Measurements from ENCODE around the gene NPPA. TPM values are rescaled to one million over a fixed set of nuclear protein-coding genes. Genes with fewer than 3 reads are reported as not detected.

NPPA gene
- total and polyA plus RNA-seq, 10 of the 15 experiments (the other 5 are each of a cell fraction or from before 2014, with no cell fraction given), result 0.31 to 0.39 TPM; not detected in 8

DNA sequence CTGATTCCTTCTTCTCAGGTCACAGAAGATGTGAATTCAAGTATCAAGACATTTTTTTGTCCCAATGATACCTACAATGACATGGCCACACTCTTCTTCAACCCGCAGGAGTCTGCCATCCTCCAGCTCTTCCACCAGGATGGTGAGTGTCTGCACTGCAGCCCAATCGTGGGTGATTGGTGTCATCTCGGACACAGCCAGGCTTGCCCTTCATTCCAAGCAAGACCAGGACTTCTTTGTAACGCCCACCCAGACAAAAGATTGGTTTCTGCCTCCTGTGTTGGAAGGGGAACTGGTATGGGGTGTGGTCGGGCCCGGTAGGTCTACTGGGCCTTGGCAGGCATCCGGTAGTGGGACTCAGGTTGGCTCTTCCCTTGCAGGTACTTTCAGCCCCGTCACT lies 14.1 kb downstream of the NPPA start:
- peaks cover 34 to 42% of the 10 kb centered on the region in 2 experiments for H3K36me3 ChIP-seq (ENCODE audit: control insufficient read depth in 2 of 2, insufficient read depth in 2 of 2, low read length in 1 of 2)
- DNase-seq (ENCODE audit: low read depth, low spot score) (no peak), ATAC-seq (no peak), FAIRE-seq (no peak)
- BruUV-seq (replicated peaks), result no TSS peak
- H3K9me3 ChIP-seq (replicated peaks; ENCODE audit: control insufficient read depth, insufficient read depth, low read length), result no peaks in the 10 kb centered on the region
- no peak overlapping the region for H3K27ac ChIP-seq (ENCODE audit: control insufficient read depth, insufficient read depth)
- ChIA-PET SMC1A (ENCODE audit: uncharacterized antibody, unreplicated experiment) (no interaction called here), POLR2A (no interaction called here), CTCF (interaction anchor here (0.5 kb wide), 1 partner anchor 134 kb away, joined by 3 read pairs; no protein-coding TSS in a partner anchor), RAD21 (ENCODE audit: unreplicated experiment) (no interaction called here)
- no peak overlapping the region for H3K4me3 ChIP-seq
- no peak overlapping the region for H3K9ac ChIP-seq (ENCODE audit: control insufficient read depth, insufficient read depth, low read length)
- TF ChIP-seq EED (IDR thresholded peaks at IDR 0.05; ENCODE audit: low read depth) (no peak), SUZ12 (IDR thresholded peaks at IDR 0.05; ENCODE audit: unreplicated experiment) (no peak), HDAC6 (IDR thresholded peaks at IDR 0.05; ENCODE audit: unreplicated experiment) (no peak), CBX3 (IDR thresholded peaks at IDR 0.05; ENCODE audit: borderline replicate concordance, low read depth) (no peak), ZNF207 (IDR thresholded peaks at IDR 0.05; ENCODE audit: borderline replicate concordance) (no peak), NR2C1 (IDR thresholded peaks at IDR 0.05) (no peak), ETV6 (conservative IDR thresholded peaks at IDR 0.05 in 1 of 2, IDR thresholded peaks at IDR 0.05 in 1 of 2; ENCODE audit: borderline replicate concordance in 1 of 2, low read depth in 1 of 2) (no peak), TCF3 (IDR thresholded peaks at IDR 0.05; ENCODE audit: borderline replicate concordance, insufficient read depth, low read depth, low read length) (no peak), PAX8 (IDR thresholded peaks at IDR 0.05) (no peak), KDM1A (IDR thresholded peaks at IDR 0.05; ENCODE audit: borderline replicate concordance) (no peak), HDAC2 (IDR thresholded peaks at IDR 0.05) (no peak), POLR2A (IDR thresholded peaks at IDR 0.05; ENCODE audit: low read depth, low read length) (no peak)
- TF ChIP-seq, protein P1, sequence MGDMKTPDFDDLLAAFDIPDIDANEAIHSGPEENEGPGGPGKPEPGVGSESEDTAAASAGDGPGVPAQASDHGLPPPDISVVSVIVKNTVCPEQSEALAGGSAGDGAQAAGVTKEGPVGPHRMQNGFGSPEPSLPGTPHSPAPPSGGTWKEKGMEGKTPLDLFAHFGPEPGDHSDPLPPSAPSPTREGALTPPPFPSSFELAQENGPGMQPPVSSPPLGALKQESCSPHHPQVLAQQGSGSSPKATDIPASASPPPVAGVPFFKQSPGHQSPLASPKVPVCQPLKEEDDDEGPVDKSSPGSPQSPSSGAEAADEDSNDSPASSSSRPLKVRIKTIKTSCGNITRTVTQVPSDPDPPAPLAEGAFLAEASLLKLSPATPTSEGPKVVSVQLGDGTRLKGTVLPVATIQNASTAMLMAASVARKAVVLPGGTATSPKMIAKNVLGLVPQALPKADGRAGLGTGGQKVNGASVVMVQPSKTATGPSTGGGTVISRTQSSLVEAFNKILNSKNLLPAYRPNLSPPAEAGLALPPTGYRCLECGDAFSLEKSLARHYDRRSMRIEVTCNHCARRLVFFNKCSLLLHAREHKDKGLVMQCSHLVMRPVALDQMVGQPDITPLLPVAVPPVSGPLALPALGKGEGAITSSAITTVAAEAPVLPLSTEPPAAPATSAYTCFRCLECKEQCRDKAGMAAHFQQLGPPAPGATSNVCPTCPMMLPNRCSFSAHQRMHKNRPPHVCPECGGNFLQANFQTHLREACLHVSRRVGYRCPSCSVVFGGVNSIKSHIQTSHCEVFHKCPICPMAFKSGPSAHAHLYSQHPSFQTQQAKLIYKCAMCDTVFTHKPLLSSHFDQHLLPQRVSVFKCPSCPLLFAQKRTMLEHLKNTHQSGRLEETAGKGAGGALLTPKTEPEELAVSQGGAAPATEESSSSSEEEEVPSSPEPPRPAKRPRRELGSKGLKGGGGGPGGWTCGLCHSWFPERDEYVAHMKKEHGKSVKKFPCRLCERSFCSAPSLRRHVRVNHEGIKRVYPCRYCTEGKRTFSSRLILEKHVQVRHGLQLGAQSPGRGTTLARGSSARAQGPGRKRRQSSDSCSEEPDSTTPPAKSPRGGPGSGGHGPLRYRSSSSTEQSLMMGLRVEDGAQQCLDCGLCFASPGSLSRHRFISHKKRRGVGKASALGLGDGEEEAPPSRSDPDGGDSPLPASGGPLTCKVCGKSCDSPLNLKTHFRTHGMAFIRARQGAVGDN (IDR thresholded peaks at IDR 0.05), result no peak
- TF ChIP-seq, protein P2, sequence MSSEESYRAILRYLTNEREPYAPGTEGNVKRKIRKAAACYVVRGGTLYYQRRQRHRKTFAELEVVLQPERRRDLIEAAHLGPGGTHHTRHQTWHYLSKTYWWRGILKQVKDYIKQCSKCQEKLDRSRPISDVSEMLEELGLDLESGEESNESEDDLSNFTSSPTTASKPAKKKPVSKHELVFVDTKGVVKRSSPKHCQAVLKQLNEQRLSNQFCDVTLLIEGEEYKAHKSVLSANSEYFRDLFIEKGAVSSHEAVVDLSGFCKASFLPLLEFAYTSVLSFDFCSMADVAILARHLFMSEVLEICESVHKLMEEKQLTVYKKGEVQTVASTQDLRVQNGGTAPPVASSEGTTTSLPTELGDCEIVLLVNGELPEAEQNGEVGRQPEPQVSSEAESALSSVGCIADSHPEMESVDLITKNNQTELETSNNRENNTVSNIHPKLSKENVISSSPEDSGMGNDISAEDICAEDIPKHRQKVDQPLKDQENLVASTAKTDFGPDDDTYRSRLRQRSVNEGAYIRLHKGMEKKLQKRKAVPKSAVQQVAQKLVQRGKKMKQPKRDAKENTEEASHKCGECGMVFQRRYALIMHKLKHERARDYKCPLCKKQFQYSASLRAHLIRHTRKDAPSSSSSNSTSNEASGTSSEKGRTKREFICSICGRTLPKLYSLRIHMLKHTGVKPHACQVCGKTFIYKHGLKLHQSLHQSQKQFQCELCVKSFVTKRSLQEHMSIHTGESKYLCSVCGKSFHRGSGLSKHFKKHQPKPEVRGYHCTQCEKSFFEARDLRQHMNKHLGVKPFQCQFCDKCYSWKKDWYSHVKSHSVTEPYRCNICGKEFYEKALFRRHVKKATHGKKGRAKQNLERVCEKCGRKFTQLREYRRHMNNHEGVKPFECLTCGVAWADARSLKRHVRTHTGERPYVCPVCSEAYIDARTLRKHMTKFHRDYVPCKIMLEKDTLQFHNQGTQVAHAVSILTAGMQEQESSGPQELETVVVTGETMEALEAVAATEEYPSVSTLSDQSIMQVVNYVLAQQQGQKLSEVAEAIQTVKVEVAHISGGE (CRISPR knock-in tag; IDR thresholded peaks at IDR 0.05), result no peak
- H3K4me1 ChIP-seq (ENCODE audit: control insufficient read depth, insufficient read depth, low read length), result no peaks in the 10 kb centered on the region
- no peak overlapping the region for H3K4me2 ChIP-seq (ENCODE audit: control insufficient read depth, insufficient read depth)
- in situ Hi-C loops (cut with MboI), result no loop called here
- no peak overlapping the region for H2AFZ ChIP-seq (ENCODE audit: control insufficient read depth, low read depth, low read length)
- no peaks in the 10 kb centered on the region for H4K20me1 ChIP-seq (ENCODE audit: control insufficient read depth, insufficient read depth)
- WGBS (ENCODE audit: insufficient coverage, insufficient replicate concordance, low lambda C conversion rate, missing lambda C conversion rate), result 83% methylated on average over 8 of the region's 8 CpGs
- intact Hi-C loops (cut with micrococcal nuclease; ENCODE audit: unreplicated experiment), result no loop called here
- no peaks in the 10 kb centered on the region for H3K27me3 ChIP-seq (replicated peaks in 1 of 2; ENCODE audit: control insufficient read depth in 2 of 2, insufficient read depth in 2 of 2, low read length in 1 of 2)
- no peaks in the 10 kb centered on the region for H3K79me2 ChIP-seq (ENCODE audit: control insufficient read depth, insufficient read depth, low read length)

Measured in GM12878 (cell line).